PC-3 (cell line): ENCODE measurements around the gene VPS41. TPM values are rescaled to one million over a fixed set of nuclear protein-coding genes. Genes with fewer than 3 reads are reported as not detected.
A peak's percentile ranks its signal among the peaks of the same experiment; 100 is the strongest.

Source experiments
- ATAC-seq: fragments of 200-7000 bp; cut with Tn5 transposase; 2 replicates; pipeline ENCODE4 v1.9.1; 2020; ENCODE audit warnings: mild to moderate bottlenecking, moderate library complexity
- BruUV-seq: library from RNA; stranded (reverse); fragments of 400-500 nt; replicated peaks from 2 replicates; lab custom pipeline; 2021; lab: Mats Ljungman, UMichigan
- CTCF ChIA-PET: fragments of 300-600 bp; sonication (Branson Sonifier 250); formaldehyde crosslinking; loops from one replicate; lab custom pipeline; 2022; ENCODE audit warnings: antibody characterized with exemption; lab: Charles Lee
- POLR2A ChIA-PET: fragments of 300-600 bp; sonication (Branson Sonifier 250); formaldehyde crosslinking; loops from one replicate; lab custom pipeline; 2022; ENCODE audit warnings: antibody characterized with exemption; ENCODE audit not compliant: unreplicated experiment; lab: Charles Lee
- DNase-seq: peaks from one replicate; pipeline ENCODE4 v3.0.0-alpha.2; 2015
- H2AFZ ChIP-seq: fragments of 300-600 bp; sonication (generic); 2 replicates; pipeline ENCODE4 v1.6.0; 2016; ENCODE audit warnings: antibody characterized with exemption, low read length
- H3F3A ChIP-seq: fragments of 300-600 bp; sonication (generic); one replicate; pipeline ENCODE4 v1.6.0; 2017; ENCODE audit warnings: antibody characterized with exemption, low read length, control low read depth, mild to moderate bottlenecking; ENCODE audit not compliant: unreplicated experiment
- H3K27ac ChIP-seq: fragments of 300-600 bp; sonication (generic); 2 replicates; pipeline ENCODE4 v1.5.1; 2016; ENCODE audit warnings: mild to moderate bottlenecking, low read length
- H3K27me3 ChIP-seq: fragments of 300-600 bp; sonication (generic); 2 replicates; pipeline ENCODE4 v1.6.1; 2016; ENCODE audit warnings: low read length, mixed read lengths
- H3K36me3 ChIP-seq: fragments of 300-600 bp; sonication (generic); 2 replicates; pipeline ENCODE4 v1.6.1; 2016; ENCODE audit warnings: low read depth, mixed run types, low read length, mixed read lengths
- H3K4me1 ChIP-seq: fragments of 300-600 bp; sonication (generic); 2 replicates; pipeline ENCODE4 v1.5.1; 2016; ENCODE audit warnings: low read length; ENCODE audit not compliant: insufficient read depth
- H3K4me2 ChIP-seq: fragments of 300-600 bp; sonication (generic); 2 replicates; pipeline ENCODE4 v1.6.0; 2016; ENCODE audit warnings: low read length
- H3K4me3 ChIP-seq: fragments of 300-600 bp; sonication (generic); 2 replicates; pipeline ENCODE4 v1.5.1; 2016; ENCODE audit warnings: mild to moderate bottlenecking, low read length, mixed read lengths
- H3K79me2 ChIP-seq: fragments of 300-600 bp; sonication (generic); 2 replicates; pipeline ENCODE4 v1.6.1; 2017; ENCODE audit warnings: low read length, mixed read lengths
- H3K9ac ChIP-seq: fragments of 300-600 bp; sonication (generic); 2 replicates; pipeline ENCODE4 v1.6.0; 2016; ENCODE audit warnings: mild to moderate bottlenecking, low read length
- H3K9me2 ChIP-seq: fragments of 300-600 bp; sonication (generic); replicated peaks from 2 replicates; pipeline ENCODE4 v1.6.1; 2016; ENCODE audit warnings: mixed run types, low read length, mixed read lengths
- H3K9me3 ChIP-seq: fragments of 300-600 bp; sonication (generic); 2 replicates; pipeline ENCODE4 v1.6.1; 2016; ENCODE audit warnings: low read length, mixed read lengths
- H4K20me1 ChIP-seq: fragments of 300-600 bp; sonication (generic); 2 replicates; pipeline ENCODE4 v1.6.1; 2016; ENCODE audit warnings: low read length, mixed read lengths
- EZH2 ChIP-seq: fragments of 300-600 bp; sonication (generic); IDR thresholded peaks from one replicate; pipeline ENCODE4 v1.6.1; 2017; ENCODE audit warnings: antibody characterized with exemption, mild to moderate bottlenecking, low read length; ENCODE audit not compliant: unreplicated experiment
- EZH2phosphoT487 ChIP-seq: fragments of 300-600 bp; sonication (generic); IDR thresholded peaks from 2 replicates; pipeline ENCODE4 v1.6.1; 2018; ENCODE audit warnings: mild to moderate bottlenecking, antibody characterized with exemption, low read length, borderline replicate concordance
- intact Hi-C: fragments of 100-400 bp; cut with micrococcal nuclease; formaldehyde crosslinking; loops from 2 replicates; pipeline ENCODE4 v1.9.0; 2023
- total RNA-seq: library from RNA; depleted of rRNA; stranded (reverse); fragments of >200 nt; gene quantifications from 2 replicates; pipeline ENCODE4 v1.2.3, GENCODE V29; 2014
- TF ChIP-seq, protein P1 (sequence below): fragments of 300-600 bp; sonication (generic); conservative IDR thresholded peaks from 2 replicates; pipeline ENCODE4 v1.5.1; 2017; ENCODE audit warnings: antibody characterized with exemption, low read depth, mild to moderate bottlenecking, low read length

VPS41 gene
- total RNA-seq, 1 experiment from 2014 or later = 35.2 TPM

DNA sequence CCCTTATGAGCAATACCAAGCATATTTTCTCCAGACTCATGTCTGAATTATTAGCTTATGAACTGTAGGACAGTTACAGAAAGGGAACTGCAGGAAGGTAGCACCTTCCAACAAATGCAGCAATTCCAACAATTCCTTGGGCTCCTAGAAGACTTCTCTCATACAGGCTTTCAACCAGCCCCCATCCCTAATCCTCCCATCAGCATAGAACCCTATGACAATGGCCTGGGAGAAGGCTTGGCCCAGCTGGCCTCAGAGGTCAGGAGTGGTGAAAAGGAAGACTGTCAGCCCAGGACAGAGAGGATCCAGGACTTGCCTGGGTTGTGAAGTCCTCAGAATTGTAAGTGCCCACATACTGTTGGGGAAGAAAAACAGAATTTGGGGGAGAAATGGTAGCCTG lies 5.9 kb downstream of the VPS41 start:
- Histone ChIP-seq H3K27me3 (no peaks in the 10 kb centered on the region), H4K20me1 (no peaks in the 10 kb centered on the region), H3K9ac (no peak overlapping the region), H3K4me3 (no peak overlapping the region), H3F3A (no peaks in the 10 kb centered on the region), H3K79me2 (peaks cover 8% of the 10 kb centered on the region), H3K27ac (no peak overlapping the region), H3K9me3 (no peaks in the 10 kb centered on the region), H3K9me2 (no peaks in the 10 kb centered on the region), H3K4me1 (peaks cover 2% of the 10 kb centered on the region; the same call in 1 of the 2 replicates), H3K36me3 (no peaks in the 10 kb centered on the region), H3K4me2 (no peak overlapping the region), H2AFZ (no peak overlapping the region)
- ATAC-seq (no peak), DNase-seq (no peak)
- ChIA-PET POLR2A (no interaction called here), CTCF (no interaction called here)
- TF ChIP-seq EZH2phosphoT487 (no peak), EZH2 (no peak)
- TF ChIP-seq, protein P1, sequence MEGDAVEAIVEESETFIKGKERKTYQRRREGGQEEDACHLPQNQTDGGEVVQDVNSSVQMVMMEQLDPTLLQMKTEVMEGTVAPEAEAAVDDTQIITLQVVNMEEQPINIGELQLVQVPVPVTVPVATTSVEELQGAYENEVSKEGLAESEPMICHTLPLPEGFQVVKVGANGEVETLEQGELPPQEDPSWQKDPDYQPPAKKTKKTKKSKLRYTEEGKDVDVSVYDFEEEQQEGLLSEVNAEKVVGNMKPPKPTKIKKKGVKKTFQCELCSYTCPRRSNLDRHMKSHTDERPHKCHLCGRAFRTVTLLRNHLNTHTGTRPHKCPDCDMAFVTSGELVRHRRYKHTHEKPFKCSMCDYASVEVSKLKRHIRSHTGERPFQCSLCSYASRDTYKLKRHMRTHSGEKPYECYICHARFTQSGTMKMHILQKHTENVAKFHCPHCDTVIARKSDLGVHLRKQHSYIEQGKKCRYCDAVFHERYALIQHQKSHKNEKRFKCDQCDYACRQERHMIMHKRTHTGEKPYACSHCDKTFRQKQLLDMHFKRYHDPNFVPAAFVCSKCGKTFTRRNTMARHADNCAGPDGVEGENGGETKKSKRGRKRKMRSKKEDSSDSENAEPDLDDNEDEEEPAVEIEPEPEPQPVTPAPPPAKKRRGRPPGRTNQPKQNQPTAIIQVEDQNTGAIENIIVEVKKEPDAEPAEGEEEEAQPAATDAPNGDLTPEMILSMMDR = no peak
- BruUV-seq = no TSS peak
- intact Hi-C loops = loop anchor here (10.0 kb wide), 1 partner anchor 108 kb away; no protein-coding TSS in a partner anchor

DNA sequence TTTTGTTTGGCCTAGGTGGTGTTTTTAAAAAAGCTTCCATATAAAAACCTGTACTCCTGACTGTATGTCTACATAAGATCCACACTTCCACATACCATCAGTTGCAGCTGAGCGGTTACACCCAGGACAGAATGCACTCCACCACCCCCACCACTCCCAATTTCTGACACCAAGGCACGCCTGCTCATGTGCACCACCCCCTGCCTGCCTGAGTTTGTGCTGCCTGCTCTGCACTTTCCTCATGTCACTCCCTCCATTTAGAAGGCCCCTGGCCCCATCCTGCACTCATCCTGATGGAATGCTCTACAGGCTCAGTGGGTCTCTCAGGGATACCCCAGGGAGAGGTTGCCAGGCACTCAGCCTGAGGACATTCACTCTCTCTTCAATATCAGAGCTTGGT lies 6.5 kb downstream of the VPS41 start:
- no peak for TF ChIP-seq EZH2
- TF ChIP-seq, protein P1 = no peak
- no peak for TF ChIP-seq EZH2phosphoT487
- H3K9me2 ChIP-seq = no peaks in the 10 kb centered on the region
- H3K27ac ChIP-seq = no peak overlapping the region
- ATAC-seq (no peak), DNase-seq (no peak)
- H3K36me3 ChIP-seq = no peaks in the 10 kb centered on the region
- ChIA-PET POLR2A (no interaction called here), CTCF (no interaction called here)
- H4K20me1 ChIP-seq = no peaks in the 10 kb centered on the region
- no peak overlapping the region for H2AFZ ChIP-seq
- H3K79me2 ChIP-seq = peaks cover 4% of the 10 kb centered on the region; the same call in 1 of the 2 replicates
- H3K9me3 ChIP-seq = no peaks in the 10 kb centered on the region
- H3K27me3 ChIP-seq = no peaks in the 10 kb centered on the region
- intact Hi-C loops = loop anchor here (10.0 kb wide), 1 partner anchor 108 kb away; no protein-coding TSS in a partner anchor
- H3K4me1 ChIP-seq = no peaks in the 10 kb centered on the region
- H3K9ac ChIP-seq = no peak overlapping the region
- no TSS peak for BruUV-seq
- H3K4me3 ChIP-seq = no peak overlapping the region
- H3F3A ChIP-seq = no peaks in the 10 kb centered on the region
- H3K4me2 ChIP-seq = no peak overlapping the region

DNA sequence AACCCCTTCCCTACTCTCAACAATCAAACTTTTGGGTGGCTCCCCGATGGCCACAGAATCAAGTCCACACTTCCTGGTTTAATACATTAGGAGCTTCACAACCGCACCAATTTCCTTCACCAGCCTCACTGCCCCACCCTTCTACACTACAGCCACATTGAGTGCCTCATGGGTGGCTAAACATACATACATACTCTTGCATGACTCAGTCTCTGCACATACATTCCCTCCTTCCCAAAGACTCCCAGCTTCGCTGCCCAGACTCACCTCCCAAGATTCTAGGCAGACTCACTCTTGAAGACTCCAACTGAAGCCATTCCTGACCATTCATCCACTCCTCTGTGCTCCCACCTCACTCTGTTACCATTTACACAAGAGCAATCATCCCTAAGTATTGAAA lies 15.9 kb downstream of the VPS41 start:
- intact Hi-C loops = no loop called here
- TF ChIP-seq EZH2 (no peak), EZH2phosphoT487 (no peak)
- TF ChIP-seq, protein P1 = no peak
- Histone ChIP-seq H3K36me3 (no peaks in the 10 kb centered on the region), H2AFZ (0 out of 2 replicates have a peak overlapping the region, but pooled peaks have one; percentile 17), H3K9ac (no peak overlapping the region), H3K4me1 (peaks cover 10% of the 10 kb centered on the region), H3K4me3 (no peak overlapping the region), H3K27me3 (no peaks in the 10 kb centered on the region), H3F3A (no peaks in the 10 kb centered on the region), H3K9me3 (no peaks in the 10 kb centered on the region), H3K4me2 (0 out of 2 replicates have a peak overlapping the region, but pooled peaks have one; percentile 11), H3K79me2 (no peaks in the 10 kb centered on the region), H3K9me2 (no peaks in the 10 kb centered on the region), H4K20me1 (no peaks in the 10 kb centered on the region), H3K27ac (no peak overlapping the region)
- peak; percentile 69 for DNase-seq
- POLR2A ChIA-PET = no interaction called here
- CTCF ChIA-PET = no interaction called here
- peak; percentile 99 for ATAC-seq
- BruUV-seq = no TSS peak
